Stimulated activated CD8-positive, alpha-beta memory T cell treated with anti-CD3 and anti-CD28 coated beads, Interleukin-7, amount 100 ng/mL, for 48 hours (primary cell): ENCODE measurements around the gene PTPRO.

Experiments
- DNase-seq, 2 donors: peaks; one replicate each; pipeline ENCODE4 v3.0.0-alpha.2; 2020; ENCODE audit warnings: low read depth in 1 of 2; ENCODE audit errors: extremely low read depth in 1 of 2

The PTPRO gene

DNA sequence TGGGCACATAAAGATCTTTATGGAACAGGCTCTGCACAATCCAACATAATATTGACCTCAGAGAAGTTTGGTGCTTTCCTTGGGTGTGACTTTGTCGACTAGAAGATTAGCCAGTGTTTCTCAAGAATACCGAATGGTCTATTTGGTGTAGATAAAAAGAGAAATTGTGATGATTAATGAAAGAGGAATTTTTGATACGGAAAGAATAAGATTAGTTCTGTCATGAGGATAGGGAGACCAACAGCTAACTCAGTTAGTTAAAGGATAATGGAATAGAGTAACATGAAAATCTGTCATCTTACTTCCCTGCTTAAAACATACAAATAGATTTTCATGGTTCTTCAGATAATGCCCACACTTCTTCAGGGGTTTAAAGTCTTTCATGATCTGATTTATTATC is 24.2 kb downstream of the PTPRO start:
- no peak for DNase-seq

- no peak for DNase-seq
These were observed 28.3 kb downstream of the PTPRO start for GRCh38 chr12:15350643-15351042.

GRCh38 chr12:15355766-15356165 is 33.5 kb downstream of the PTPRO start:
- DNase-seq: no peak

GRCh38 chr12:15356951-15357364 is 34.6 kb downstream of the PTPRO start:
- DNase-seq: no peak

- no peak for DNase-seq
These were observed 42.2 kb downstream of the PTPRO start for GRCh38 chr12:15364221-15365160.

GRCh38 chr12:15368812-15369211 is 46.5 kb downstream of the PTPRO start:
- no peak for DNase-seq

DNA sequence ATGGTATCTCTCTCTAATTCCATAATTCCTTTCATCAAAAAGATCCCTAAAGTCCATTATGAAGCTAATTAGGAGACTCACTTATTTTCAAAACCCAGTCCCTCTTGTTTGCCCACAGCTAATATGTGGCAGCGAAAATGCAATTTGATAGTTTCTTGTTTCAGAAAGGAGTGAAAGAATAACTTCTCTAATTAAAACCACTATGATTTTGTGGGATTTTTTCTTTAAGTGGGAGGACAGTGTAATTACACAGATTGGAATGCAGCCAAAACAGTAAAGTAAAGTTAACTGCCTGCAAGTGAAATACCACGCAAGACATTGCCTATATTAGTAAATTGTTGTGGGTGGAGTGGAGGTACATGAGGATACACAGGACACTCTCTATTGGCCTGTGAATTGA is 50.0 kb downstream of the PTPRO start:
- DNase-seq: no peak

DNA sequence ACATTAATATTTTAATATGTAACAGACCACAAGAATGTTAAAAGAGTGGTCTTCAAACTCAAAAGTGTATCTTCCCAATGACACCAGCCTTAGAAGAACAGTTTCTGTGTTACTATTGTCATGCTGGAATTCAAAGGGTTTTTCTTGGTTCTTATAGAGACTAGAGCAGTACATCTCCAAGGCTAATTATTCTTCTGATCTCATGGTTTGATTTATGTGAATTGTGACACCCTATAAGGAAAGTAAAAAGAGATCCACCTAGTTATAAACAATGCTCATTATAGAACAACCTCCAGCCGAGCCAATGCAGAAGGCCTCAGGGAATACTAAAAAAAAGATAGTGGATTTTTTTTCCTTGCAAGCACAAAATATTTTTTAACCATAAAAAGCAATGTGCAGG is 65.5 kb downstream of the PTPRO start:
- no peak for DNase-seq

DNA sequence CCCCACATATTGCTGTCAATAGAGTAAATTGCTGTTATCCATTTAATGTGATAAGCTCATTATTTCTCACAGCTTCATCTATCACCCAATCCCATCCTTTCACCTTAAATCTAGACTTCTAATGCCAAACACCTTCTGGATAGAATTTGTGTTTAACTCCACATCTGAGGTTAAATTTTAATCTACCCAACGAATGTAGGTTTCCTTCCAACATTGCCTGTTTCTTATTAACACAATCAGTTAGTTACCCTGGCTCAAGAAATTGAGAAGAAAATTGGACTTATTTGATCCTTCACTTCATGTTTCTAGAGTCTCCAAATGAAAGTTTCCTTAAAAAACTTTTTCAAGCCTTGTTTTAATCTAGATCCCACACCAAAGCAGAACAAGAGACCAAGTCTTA is 67.3 kb downstream of the PTPRO start:
- DNase-seq: no peak

DNA sequence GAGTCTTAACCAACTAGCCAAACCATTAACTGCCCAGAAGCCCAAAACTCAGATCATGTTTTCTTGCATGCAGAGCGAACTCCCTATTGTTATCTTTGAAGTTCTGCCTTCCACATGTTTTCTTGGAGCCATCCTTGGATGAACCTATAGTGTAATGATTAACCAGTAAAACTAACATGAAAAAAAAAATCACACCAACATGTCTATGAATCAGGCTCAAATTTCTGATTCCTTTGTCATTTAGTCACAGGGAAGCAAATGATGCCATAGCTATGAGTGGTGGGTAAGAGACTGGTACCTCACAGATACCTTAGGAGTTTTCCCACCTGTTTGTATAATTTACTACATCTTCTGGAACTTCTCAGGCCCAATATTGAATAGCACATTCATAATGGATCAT is 70.7 kb downstream of the PTPRO start:
- no peak for DNase-seq

- DNase-seq: no peak
These were observed 71.7 kb downstream of the PTPRO start for GRCh38 chr12:15393995-15394394.

DNA sequence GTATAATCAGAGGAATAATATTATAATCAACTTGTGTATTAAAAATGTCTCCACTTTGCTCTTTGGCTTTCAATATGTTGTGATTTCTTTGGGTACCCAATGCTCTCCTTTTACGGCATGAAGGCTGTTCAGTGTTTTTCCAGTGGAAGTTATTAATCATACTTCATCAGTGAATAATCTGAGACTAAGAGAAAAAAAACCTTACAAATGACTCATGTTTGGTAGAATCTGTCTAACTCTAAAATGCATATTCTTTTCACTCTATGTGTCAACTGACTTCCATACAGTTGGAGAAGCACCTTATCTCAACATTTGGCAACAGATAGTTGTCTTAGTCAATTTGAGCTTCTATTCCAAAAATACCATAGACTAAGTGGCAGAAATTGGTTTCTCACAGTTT is 82.2 kb downstream of the PTPRO start:
- DNase-seq: no peak

DNA sequence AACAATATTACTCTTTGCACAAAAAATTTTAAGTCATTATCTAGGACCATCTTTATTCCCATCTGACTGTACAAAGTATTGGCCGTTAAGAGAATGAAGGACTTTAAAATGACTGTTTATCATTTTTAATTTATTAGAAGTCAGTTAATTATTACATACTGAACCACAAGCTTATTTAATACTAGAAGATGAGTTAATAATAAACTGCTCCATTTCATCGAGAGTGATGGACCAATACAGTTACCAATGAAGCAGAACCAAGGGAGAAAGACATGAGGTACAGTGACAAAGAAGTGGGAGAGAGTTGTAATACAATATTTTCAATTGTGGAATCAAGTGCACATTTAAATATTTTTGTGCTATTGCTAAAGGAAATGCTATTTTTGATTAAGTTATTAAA is 83.3 kb downstream of the PTPRO start:
- no peak for DNase-seq

- DNase-seq: no peak
These were observed 84.7 kb downstream of the PTPRO start for GRCh38 chr12:15407025-15407424.

GRCh38 chr12:15411842-15412241 is 89.5 kb downstream of the PTPRO start:
- no peak for DNase-seq

DNA sequence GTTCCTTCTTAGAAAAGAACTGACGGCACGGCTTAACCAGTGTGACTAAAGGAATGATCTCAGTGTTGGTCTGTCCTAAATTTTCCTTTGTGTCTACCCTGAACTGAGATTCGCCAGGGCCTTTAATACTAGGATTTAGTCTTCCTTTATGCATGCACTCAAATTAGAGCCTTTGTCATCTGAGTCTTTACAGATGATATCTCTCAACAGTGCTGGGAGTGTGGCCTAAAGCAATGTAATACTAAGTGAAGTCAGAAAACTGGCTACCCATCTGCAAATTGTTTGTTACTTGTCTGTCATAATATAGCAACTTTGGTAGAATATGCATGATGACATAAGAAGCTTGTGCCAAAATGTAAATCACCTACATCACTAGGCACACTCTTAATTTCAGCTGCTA is 95.4 kb downstream of the PTPRO start:
- no peak for DNase-seq

GRCh38 chr12:15423629-15424028 is 101.3 kb downstream of the PTPRO start:
- no peak for DNase-seq

DNA sequence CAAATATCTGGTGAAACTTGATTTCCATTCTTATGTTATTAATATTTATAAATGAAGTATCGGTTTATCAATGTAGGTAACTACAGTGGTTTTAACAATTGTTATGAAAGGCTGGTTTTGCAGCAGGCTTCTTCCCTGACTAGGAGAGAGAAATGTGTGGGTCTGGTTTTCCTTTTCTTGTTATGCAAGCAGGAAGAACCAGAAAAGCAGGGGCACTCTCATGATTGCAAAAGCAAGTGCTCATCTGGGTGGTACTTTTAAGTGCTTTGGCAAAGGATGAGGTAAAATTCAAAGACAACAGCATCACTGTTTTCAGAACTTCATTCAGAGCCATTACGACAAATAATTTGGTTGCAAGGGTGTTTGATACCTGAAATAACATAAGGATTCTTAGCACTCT is 105.6 kb downstream of the PTPRO start:
- no peak for DNase-seq

DNA sequence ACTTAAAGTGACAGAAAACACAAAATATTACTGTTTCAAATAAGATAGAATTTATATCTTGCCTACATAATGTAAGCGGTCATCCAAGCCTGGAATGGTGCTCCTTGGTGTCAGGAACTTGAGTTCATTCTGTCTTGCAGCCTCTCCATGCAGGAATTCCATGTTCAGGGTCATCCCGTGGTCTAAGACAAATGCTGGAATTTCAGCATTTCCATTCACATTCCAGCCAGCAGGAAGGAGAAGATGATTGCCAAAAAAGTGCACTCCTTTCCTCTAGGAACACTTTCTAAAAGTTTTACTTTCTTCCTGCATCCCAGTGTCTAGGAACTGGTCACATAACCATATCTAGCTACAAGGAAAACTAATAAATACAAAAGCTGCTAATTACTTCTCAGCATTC is 106.3 kb downstream of the PTPRO start:
- no peak for DNase-seq

- no peak for DNase-seq
These were observed 107.0 kb downstream of the PTPRO start for GRCh38 chr12:15429262-15429661.

DNA sequence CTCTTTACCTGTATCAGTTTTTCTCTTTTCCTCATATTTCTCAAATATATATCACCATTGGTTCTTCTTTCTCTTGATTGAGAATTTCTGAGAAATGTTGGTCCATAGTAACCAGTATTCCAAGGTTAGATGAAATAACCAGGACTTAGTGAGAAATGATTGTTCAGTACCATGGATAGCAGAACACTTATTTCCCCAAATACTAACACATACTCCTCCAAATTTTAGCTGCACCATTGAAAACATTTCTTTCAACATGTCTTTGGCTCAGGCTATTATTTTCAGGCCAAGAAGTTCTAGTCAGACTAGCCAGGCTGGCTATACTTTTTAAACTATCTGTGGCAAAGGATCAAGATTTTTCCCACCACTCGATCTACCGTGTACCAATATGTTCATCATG is 113.3 kb downstream of the PTPRO start:
- DNase-seq: no peak

DNA sequence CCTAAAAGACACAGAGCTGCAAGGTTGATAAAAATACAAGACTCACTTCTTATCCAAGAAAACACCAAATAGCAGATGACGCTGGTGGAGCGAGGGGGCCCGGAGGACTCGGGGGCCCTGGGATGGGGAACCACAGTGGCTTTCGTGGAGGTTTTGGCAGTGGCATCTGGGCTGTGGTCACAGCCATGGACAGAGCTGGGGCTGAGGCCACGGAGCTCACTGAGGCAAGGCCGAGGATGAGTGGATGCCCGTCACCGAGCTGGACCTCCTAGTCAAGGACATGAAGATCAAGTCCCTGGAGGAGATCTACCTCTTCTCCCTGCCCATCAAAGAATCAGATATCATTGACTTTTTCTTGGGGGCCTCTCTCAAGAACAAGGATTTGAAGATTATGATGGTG is 117.2 kb downstream of the PTPRO start:
- DNase-seq: no peak

GRCh38 chr12:15443050-15443449 is 120.7 kb downstream of the PTPRO start:
- no peak for DNase-seq
